HepG2 (cell line): ENCODE results near the gene LMNA. TPM values are rescaled to one million over a fixed set of nuclear protein-coding genes. Genes with fewer than 3 reads are reported as not detected.

Source experiments
- CREB3 ChIP-seq: sonication (generic); formaldehyde crosslinking; IDR thresholded peaks from 2 replicates; pipeline ENCODE4 v1.5.0; 2020; ENCODE audit warnings: missing genetic modification reagents
- EED ChIP-seq: sonication (generic); formaldehyde crosslinking; IDR thresholded peaks from 2 replicates; pipeline ENCODE4 v1.5.0; 2020; ENCODE audit warnings: mild to moderate bottlenecking, missing genetic modification reagents
- ETV5 ChIP-seq: IDR thresholded peaks from 2 replicates; pipeline ENCODE4 v1.6.1; 2018; ENCODE audit warnings: missing biosample characterization, missing genetic modification reagents, inconsistent platforms, borderline replicate concordance
- GMEB2 ChIP-seq: IDR thresholded peaks from 2 replicates; pipeline ENCODE4 v1.6.1; 2016; ENCODE audit warnings: missing biosample characterization, missing genetic modification reagents, low read depth
- KLF12 ChIP-seq: sonication (generic); formaldehyde crosslinking; IDR thresholded peaks from 2 replicates; pipeline ENCODE4 v1.4.0; 2020; ENCODE audit warnings: missing genetic modification reagents, borderline replicate concordance
- MBD4 ChIP-seq: IDR thresholded peaks from 2 replicates; pipeline ENCODE4 v1.6.1; 2012; ENCODE audit warnings: low read length, inconsistent platforms, borderline replicate concordance
- NFRKB ChIP-seq: fragments of 450-650 bp; IDR thresholded peaks from 2 replicates; pipeline ENCODE4 v1.6.1; 2017
- NR2F2 ChIP-seq: IDR thresholded peaks from 2 replicates; pipeline ENCODE4 v1.6.1; 2012; ENCODE audit warnings: low read depth, inconsistent platforms, borderline replicate concordance
- PBX2 ChIP-seq: IDR thresholded peaks from 2 replicates; pipeline ENCODE4 v1.6.1; 2016; ENCODE audit warnings: control low read depth
- PTBP1 ChIP-seq: fragments of 200-400 bp; formaldehyde crosslinking; IDR thresholded peaks from 2 replicates; pipeline ENCODE4 v1.6.1; 2018; ENCODE audit warnings: low read length, low read depth; ENCODE audit not compliant: poor library complexity, severe bottlenecking
- REL ChIP-seq: sonication (generic); formaldehyde crosslinking; conservative IDR thresholded peaks from 2 replicates; pipeline ENCODE4 v1.8.0; 2022; ENCODE audit warnings: mild to moderate bottlenecking, missing genetic modification reagents, moderate library complexity
- TRIM22 ChIP-seq: fragments of 450-650 bp; IDR thresholded peaks from 2 replicates; pipeline ENCODE4 v1.6.1; 2017
- ZFP41 ChIP-seq: sonication (generic); formaldehyde crosslinking; IDR thresholded peaks from 2 replicates; pipeline ENCODE4 v1.4.0; 2020; ENCODE audit warnings: mild to moderate bottlenecking, missing genetic modification reagents, borderline replicate concordance
- ZNF446 ChIP-seq: sonication (generic); formaldehyde crosslinking; IDR thresholded peaks from 2 replicates; pipeline ENCODE4 v1.5.0; 2020; ENCODE audit warnings: mild to moderate bottlenecking, missing genetic modification reagents
- ZNF615 ChIP-seq: sonication (generic); formaldehyde crosslinking; IDR thresholded peaks from 2 replicates; pipeline ENCODE4 v1.5.0; 2020; ENCODE audit warnings: mild to moderate bottlenecking, missing genetic modification reagents, borderline replicate concordance
- ZNF652 ChIP-seq: IDR thresholded peaks from 2 replicates; pipeline ENCODE4 v1.6.1; 2016; ENCODE audit warnings: low read depth, borderline replicate concordance
- ZNF773 ChIP-seq: sonication (generic); formaldehyde crosslinking; IDR thresholded peaks from 2 replicates; pipeline ENCODE4 v1.4.0; 2020; ENCODE audit warnings: missing genetic modification reagents, borderline replicate concordance
- ZNF792 ChIP-seq: IDR thresholded peaks from 2 replicates; pipeline ENCODE4 v1.6.1; 2016
- ZSCAN20 ChIP-seq: sonication (generic); formaldehyde crosslinking; IDR thresholded peaks from 2 replicates; pipeline ENCODE4 v1.4.0; 2020; ENCODE audit warnings: missing genetic modification reagents, mild to moderate bottlenecking, borderline replicate concordance
- polyA plus RNA-seq, 8 experiments: library from polyadenylated mRNA; depleted of rRNA in 3 of 8; stranded (reverse) in 7 of 8; unstranded in 1 of 8; fragments of >200 nt; fragmentation: Illumina TruSeq in 4 of 8; extraction: Trizol in 4 of 8; gene quantifications; 2 replicates each; pipeline versions ENCODE4 v1.2.1 to v1.2.3, GENCODE V29; 2011 to 2016; ENCODE audit warnings: low read depth in 4 of 8, missing spikeins in 1 of 8, mixed read lengths in 1 of 8; ENCODE audit not compliant: insufficient read depth in 1 of 8
- total RNA-seq, 5 experiments: library from RNA; depleted of rRNA; stranded (reverse); fragments of >200 nt; fragmentation: Illumina TruSeq; extraction: Trizol; gene quantifications; 2 replicates each; pipeline ENCODE4 v1.2.3, GENCODE V29; 2016; ENCODE audit warnings: low read depth in 1 of 5
- TF ChIP-seq, protein P1 (sequence below): sonication (generic); formaldehyde crosslinking; IDR thresholded peaks from 2 replicates; pipeline ENCODE4 v1.8.1; 2022; ENCODE audit warnings: low read depth, mild to moderate bottlenecking, missing genetic modification reagents
- TF ChIP-seq, protein P2 (sequence below): sonication (generic); formaldehyde crosslinking; IDR thresholded peaks from 2 replicates; pipeline ENCODE4 v1.5.1; 2020; ENCODE audit warnings: missing genetic modification reagents, mild to moderate bottlenecking, borderline replicate concordance

LMNA gene
- total and polyA plus RNA-seq, 2 of the 13 experiments (the other 11 are each of a cell fraction or from before 2014, with no cell fraction given): 107 to 225 TPM

DNA sequence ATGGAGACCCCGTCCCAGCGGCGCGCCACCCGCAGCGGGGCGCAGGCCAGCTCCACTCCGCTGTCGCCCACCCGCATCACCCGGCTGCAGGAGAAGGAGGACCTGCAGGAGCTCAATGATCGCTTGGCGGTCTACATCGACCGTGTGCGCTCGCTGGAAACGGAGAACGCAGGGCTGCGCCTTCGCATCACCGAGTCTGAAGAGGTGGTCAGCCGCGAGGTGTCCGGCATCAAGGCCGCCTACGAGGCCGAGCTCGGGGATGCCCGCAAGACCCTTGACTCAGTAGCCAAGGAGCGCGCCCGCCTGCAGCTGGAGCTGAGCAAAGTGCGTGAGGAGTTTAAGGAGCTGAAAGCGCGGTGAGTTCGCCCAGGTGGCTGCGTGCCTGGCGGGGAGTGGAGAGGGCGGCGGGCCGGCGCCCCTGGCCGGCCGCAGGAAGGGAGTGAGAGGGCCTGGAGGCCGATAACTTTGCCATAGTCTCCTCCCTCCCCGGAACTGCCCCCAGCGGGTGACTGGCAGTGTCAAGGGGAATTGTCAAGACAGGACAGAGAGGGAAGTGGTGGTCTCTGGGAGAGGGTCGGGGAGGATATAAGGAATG, 505 bp downstream of the LMNA start (continued):
- TF ChIP-seq KLF12 (CRISPR knock-in tag) (no peak), ZFP41 (CRISPR knock-in tag) (0 out of 2 replicates have a peak, but pooled peaks have one; percentile 32), ZNF652 (CRISPR knock-in tag) (no peak), ZNF773 (CRISPR knock-in tag) (no peak; the same call in 1 of the 2 replicates), TRIM22 (no peak), GMEB2 (CRISPR knock-in tag) (no peak), ZNF615 (CRISPR knock-in tag) (no peak), MBD4 (no peak), PTBP1 (peak; percentile 19), CREB3 (CRISPR knock-in tag) (no peak), ZNF792 (peak; percentile 32), ZSCAN20 (CRISPR knock-in tag) (no peak), ZNF446 (CRISPR knock-in tag) (no peak), EED (no peak), REL (CRISPR knock-in tag) (no peak; the same call in 1 of the 2 replicates), NR2F2 (no peak), PBX2 (CRISPR knock-in tag) (no peak), NFRKB (no peak), ETV5 (CRISPR knock-in tag) (0 out of 2 replicates have a peak, but pooled peaks have one; percentile 26)
- TF ChIP-seq, protein P1, sequence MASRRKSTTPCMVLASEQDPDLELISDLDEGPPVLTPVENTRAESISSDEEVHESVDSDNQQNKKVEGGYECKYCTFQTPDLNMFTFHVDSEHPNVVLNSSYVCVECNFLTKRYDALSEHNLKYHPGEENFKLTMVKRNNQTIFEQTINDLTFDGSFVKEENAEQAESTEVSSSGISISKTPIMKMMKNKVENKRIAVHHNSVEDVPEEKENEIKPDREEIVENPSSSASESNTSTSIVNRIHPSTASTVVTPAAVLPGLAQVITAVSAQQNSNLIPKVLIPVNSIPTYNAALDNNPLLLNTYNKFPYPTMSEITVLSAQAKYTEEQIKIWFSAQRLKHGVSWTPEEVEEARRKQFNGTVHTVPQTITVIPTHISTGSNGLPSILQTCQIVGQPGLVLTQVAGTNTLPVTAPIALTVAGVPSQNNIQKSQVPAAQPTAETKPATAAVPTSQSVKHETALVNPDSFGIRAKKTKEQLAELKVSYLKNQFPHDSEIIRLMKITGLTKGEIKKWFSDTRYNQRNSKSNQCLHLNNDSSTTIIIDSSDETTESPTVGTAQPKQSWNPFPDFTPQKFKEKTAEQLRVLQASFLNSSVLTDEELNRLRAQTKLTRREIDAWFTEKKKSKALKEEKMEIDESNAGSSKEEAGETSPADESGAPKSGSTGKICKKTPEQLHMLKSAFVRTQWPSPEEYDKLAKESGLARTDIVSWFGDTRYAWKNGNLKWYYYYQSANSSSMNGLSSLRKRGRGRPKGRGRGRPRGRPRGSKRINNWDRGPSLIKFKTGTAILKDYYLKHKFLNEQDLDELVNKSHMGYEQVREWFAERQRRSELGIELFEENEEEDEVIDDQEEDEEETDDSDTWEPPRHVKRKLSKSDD (CRISPR knock-in tag): no peak; the same call in 1 of the 2 replicates
- TF ChIP-seq, protein P2, sequence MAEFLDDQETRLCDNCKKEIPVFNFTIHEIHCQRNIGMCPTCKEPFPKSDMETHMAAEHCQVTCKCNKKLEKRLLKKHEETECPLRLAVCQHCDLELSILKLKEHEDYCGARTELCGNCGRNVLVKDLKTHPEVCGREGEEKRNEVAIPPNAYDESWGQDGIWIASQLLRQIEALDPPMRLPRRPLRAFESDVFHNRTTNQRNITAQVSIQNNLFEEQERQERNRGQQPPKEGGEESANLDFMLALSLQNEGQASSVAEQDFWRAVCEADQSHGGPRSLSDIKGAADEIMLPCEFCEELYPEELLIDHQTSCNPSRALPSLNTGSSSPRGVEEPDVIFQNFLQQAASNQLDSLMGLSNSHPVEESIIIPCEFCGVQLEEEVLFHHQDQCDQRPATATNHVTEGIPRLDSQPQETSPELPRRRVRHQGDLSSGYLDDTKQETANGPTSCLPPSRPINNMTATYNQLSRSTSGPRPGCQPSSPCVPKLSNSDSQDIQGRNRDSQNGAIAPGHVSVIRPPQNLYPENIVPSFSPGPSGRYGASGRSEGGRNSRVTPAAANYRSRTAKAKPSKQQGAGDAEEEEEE (CRISPR knock-in tag): no peak
